NT2/D1 (cell line): ENCODE results near the gene MYO1F.
"Not testable (repeated sequence)": the region's sequence is repeated elsewhere in the genome, so short reads cannot be mapped to it uniquely, and the experiment has no call there.

Experiments
- DNase-seq: peaks from one replicate; pipeline ENCODE4 v3.0.0-alpha.2; 2011; ENCODE audit warnings: low read depth, low spot score
- H3K27me3 ChIP-seq: 2 replicates; pipeline ENCODE4 v1.6.0; 2011; ENCODE audit warnings: mild to moderate bottlenecking; ENCODE audit not compliant: insufficient read length, insufficient read depth
- H3K36me3 ChIP-seq: 2 replicates; pipeline ENCODE4 v1.6.1; 2011; ENCODE audit warnings: mild to moderate bottlenecking, low read length, mixed read lengths; ENCODE audit not compliant: insufficient read depth, insufficient read length
- H3K4me1 ChIP-seq: 2 replicates; pipeline ENCODE4 v1.5.1; 2011; ENCODE audit not compliant: insufficient read depth, insufficient read length
- H3K4me3 ChIP-seq: 2 replicates; pipeline ENCODE4 v1.5.1; 2011; ENCODE audit warnings: low read depth; ENCODE audit not compliant: insufficient read length
- H3K9ac ChIP-seq: 2 replicates; pipeline ENCODE4 v1.6.0; 2011; ENCODE audit warnings: low read depth; ENCODE audit not compliant: insufficient read length
- H3K9me3 ChIP-seq: 2 replicates; pipeline ENCODE4 v1.5.1; 2011; ENCODE audit warnings: mild to moderate bottlenecking, low read length; ENCODE audit not compliant: insufficient read depth
- SUZ12 ChIP-seq: IDR thresholded peaks from 2 replicates; pipeline ENCODE4 v1.6.1; 2011; ENCODE audit not compliant: insufficient read length, insufficient read depth; ENCODE audit errors: extremely low read depth
- YY1 ChIP-seq: IDR thresholded peaks from 2 replicates; pipeline ENCODE4 v1.6.1; 2011; ENCODE audit not compliant: insufficient read length, insufficient read depth
- ZNF274 ChIP-seq: IDR thresholded peaks from 2 replicates; pipeline ENCODE4 v1.6.1; 2011; ENCODE audit warnings: mild to moderate bottlenecking, low read depth, low read length

MYO1F gene

DNA sequence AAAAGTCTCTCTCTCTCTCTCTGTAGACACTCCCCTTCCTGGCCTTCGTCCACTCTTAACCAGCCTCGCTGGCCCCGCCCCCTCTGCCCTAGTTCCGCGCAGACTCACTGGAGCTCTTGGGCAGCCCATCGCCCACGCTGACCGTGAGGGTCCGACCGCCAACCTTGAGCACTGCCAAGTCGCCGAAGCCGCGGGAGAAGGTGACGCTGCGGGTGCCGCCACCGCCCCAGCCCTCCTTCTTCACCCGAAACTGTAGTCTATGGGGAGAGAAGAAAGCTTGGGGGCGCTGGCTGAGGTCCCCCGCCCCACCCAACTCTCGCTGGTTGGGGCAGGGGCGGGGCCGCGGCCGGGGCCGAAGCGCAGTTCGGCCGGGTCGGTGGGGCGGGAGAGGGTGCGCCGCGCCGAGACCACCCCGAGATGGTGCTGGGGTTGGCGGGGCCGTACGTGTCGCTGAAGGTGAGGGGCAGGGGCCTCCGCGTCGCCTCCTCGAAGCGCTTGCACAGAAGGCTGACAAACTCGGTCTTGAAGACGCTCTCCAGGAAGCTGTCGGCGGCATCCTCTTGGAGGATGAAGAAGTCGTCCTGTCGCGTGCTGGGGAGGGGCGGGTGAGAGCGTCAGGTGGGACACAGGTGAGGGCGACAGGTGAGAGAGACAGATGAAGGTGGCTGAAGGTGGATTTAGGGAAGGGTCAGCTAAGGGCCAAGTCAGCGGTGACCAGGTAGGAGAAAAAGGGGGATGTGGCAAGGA is 50.7 kb downstream of the MYO1F start:
- Histone ChIP-seq H3K9ac (peak overlapping the region; percentile 89), H3K4me3 (peak overlapping the region; percentile 73), H3K36me3 (peaks cover 27% of the 10 kb centered on the region), H3K9me3 (no peaks in the 10 kb centered on the region), H3K4me1 (peaks cover 6% of the 10 kb centered on the region), H3K27me3 (peaks cover 4% of the 10 kb centered on the region)
- TF ChIP-seq ZNF274 (no peak), SUZ12 (no peak), YY1 (no peak)
- peak; percentile 86 for DNase-seq

DNA sequence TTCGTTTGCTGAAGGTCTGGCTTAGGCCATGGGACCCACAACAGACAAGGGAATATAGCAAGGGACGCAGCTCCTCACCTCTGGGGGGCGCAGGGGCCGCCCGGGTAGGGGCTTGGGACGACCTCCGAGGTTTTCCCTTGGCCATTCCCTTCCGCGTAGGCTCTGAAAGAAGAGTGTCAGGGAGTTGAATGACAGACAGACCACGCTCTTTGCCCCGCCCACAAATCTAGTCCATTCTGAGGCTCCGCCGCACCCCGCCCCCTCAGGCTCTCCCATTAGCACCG is 51.9 kb downstream of the MYO1F start:
- Histone ChIP-seq H3K9ac (peak overlapping the region; percentile 69), H3K9me3 (no peaks in the 10 kb centered on the region), H3K4me3 (no peak overlapping the region), H3K36me3 (peaks cover 26% of the 10 kb centered on the region), H3K27me3 (peaks cover 4% of the 10 kb centered on the region), H3K4me1 (peaks cover 6% of the 10 kb centered on the region)
- no peak for DNase-seq
- TF ChIP-seq SUZ12 = no peak
- no peak for TF ChIP-seq ZNF274
- no peak for TF ChIP-seq YY1

DNA sequence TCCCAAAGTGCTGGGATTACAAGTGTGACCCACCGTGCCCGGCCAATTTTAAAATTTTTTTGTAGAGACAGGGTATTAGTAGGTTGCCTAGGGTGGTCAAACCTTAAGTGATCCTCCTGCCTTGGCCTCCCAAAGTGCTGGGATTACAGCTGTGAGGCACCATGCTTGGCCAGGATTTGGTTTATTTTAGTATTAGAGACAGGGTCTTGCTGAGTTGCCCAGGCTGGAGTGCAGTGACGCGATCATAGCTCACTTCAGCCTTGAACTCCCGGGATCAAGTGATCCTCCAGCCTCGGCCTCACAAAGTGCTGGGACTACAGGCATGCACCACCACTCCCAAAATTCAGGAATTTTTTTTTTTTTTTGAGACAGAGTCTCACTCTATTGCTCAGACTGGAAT is 57.9 kb downstream of the MYO1F start:
- Histone ChIP-seq H3K9ac (no peak overlapping the region), H3K27me3 (no peaks in the 10 kb centered on the region)
- no peak for DNase-seq

DNA sequence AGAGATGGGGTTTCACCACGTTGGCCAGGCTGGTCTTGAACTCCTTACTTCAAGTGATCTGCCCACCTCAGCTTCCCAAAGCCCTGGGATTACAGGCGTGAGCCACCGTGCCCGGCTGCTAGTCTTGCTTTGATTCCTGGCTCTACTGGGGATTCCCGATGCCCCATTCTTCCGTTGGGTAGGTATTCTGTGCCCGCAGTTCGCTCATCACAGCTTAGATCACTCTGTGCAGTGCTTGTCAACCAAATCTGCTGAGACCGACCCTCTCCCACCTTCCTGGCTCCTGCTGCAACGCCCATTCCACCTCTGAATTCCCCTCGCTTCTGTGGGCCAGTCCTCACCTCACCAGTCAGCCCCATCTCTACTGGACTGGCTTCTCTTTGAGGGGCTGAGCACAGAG is 58.7 kb downstream of the MYO1F start:
- no peak for DNase-seq
- peaks cover 4% of the 10 kb centered on the region for H3K4me1 ChIP-seq
- no peaks in the 10 kb centered on the region for H3K9me3 ChIP-seq

More for the DNA sequence above, 57.9 kb downstream of the MYO1F start:
- no peak for TF ChIP-seq YY1
- no peak for TF ChIP-seq SUZ12
- TF ChIP-seq ZNF274 = no peak
- Histone ChIP-seq H3K4me1 (peaks cover 4% of the 10 kb centered on the region), H3K4me3 (no peak overlapping the region), H3K9me3 (no peaks in the 10 kb centered on the region), H3K36me3 (no peaks in the 10 kb centered on the region)

DNA sequence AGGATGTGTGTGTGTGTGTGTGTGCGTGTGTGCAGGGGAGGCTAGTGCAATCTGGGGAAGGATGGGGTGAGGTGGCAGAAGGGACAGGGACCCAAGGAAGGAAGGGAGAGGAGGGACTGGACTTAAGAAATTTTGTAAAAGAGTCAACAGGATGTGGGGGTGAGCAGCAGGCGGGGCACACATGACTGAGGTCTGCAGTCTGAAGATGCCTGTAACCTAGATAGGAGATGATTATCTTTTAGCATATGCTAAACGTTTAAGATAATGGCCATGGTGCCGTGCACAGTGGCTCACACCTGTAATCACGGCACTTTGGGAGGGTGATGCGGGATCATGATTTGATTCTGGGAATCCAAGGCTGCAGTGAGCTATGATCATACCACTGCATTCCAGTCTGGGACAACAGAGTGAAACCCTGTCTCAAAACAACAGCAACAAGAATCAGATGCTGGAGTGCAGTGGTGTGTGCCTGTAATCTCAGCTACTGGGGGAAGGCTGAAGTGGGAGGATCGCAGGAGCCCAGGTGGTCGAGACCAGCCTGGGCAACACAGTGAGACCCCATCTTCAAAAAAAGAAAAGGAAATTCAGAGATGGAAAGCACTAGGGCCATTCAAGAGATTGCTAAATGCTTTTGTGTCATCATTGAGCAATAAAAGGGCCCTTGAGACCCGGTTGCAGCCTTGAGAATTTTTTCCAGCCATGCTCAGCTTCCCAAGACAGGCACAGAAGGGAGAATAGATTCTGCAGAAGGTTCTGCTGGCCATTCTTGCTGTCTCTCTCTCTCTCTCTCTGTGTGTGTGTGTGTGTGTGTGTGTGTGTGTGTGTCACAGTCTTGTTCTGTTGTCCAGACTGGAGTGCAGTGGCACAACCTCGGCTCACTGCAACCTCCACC is 59.4 kb downstream of the MYO1F start:
- H3K36me3 ChIP-seq = no peaks in the 10 kb centered on the region
- no peak for DNase-seq
- no peaks in the 10 kb centered on the region for H3K9me3 ChIP-seq
- H3K9ac ChIP-seq = no peak overlapping the region
- peaks cover 8% of the 10 kb centered on the region for H3K4me1 ChIP-seq
- TF ChIP-seq SUZ12 = no peak
- no peak for TF ChIP-seq YY1
- no peak overlapping the region for H3K4me3 ChIP-seq
- H3K27me3 ChIP-seq = no peaks in the 10 kb centered on the region

More for the DNA sequence above, 58.7 kb downstream of the MYO1F start:
- TF ChIP-seq SUZ12 = no peak
- no peak for TF ChIP-seq YY1
- TF ChIP-seq ZNF274 = no peak
- no peak overlapping the region for H3K4me3 ChIP-seq
- H3K9ac ChIP-seq = no peak overlapping the region
- H3K36me3 ChIP-seq = no peaks in the 10 kb centered on the region
- no peaks in the 10 kb centered on the region for H3K27me3 ChIP-seq

DNA sequence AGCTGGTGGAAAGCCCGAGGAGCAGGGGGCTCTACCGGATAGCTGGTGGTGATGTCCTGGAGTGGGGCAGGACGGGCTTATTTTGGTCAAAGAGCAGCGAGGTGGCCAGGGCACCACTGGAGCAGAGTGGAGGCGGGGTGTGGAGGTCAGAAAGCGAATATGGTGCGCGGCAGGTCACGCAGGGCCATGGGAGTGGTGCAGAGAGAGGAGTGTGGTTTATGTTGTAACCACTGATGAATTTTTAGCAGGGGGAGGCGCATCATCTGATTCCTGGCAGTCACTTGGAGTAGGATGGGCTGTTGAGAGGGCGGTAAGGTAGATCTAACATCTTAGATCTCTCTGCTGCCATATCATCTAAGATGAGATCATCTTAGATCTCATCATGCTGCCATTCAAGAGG is 61.9 kb downstream of the MYO1F start:
- H3K36me3 ChIP-seq = peaks cover 19% of the 10 kb centered on the region
- no peak overlapping the region for H3K9ac ChIP-seq
- no peak for TF ChIP-seq SUZ12
- TF ChIP-seq YY1 = no peak
- TF ChIP-seq ZNF274 = no peak
- peaks cover 14% of the 10 kb centered on the region for H3K4me1 ChIP-seq
- no peak for DNase-seq
- H3K9me3 ChIP-seq = no peaks in the 10 kb centered on the region
- H3K4me3 ChIP-seq = no peak overlapping the region
- no peaks in the 10 kb centered on the region for H3K27me3 ChIP-seq

DNA sequence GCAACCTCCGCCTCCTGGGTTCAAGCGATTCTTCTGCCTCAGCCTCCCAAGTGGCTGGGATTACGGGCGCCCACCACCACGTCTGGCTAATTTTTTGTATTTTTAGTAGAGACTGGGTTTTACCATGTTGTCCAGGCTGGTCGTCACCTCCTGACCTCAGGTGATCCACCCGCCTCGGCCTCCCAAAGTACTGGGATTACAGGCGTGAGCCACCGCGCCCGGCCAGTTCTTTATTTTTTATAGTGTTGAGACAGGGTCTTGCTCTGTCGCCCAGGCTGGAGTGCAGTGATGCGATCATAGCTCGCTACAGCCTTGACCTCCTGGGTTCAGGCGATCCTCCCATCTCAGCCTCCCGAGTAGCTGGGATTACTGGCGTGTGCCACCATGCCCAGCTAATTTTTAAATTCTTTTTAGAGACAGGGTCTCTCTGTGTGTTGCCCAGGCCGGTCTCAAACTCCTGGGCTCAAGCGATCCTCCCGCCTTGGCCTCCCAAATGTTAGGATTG is 62.7 kb downstream of the MYO1F start:
- Histone ChIP-seq H3K9ac (peak overlapping the region; percentile 65), H3K36me3 (peaks cover 21% of the 10 kb centered on the region), H3K4me1 (peaks cover 14% of the 10 kb centered on the region), H3K4me3 (peak overlapping the region; percentile 77)
- DNase-seq, H3K9me3 ChIP-seq, H3K27me3 ChIP-seq: not testable (repeated sequence)
